HepG2 (cell line): ENCODE measurements around the gene RMI2. TPM values are rescaled to one million over a fixed set of nuclear protein-coding genes. Genes with fewer than 3 reads are reported as not detected.

ENCODE experiments used
- ATM ChIP-seq: fragments of 450-650 bp; IDR thresholded peaks from 2 replicates; pipeline ENCODE4 v1.7.1; 2017; ENCODE audit warnings: mild to moderate bottlenecking, borderline replicate concordance
- CBX2 ChIP-seq, 2 experiments: fragments of 200-600 bp in 1 of 2; sonication (generic); formaldehyde crosslinking in 1 of 2; IDR thresholded peaks; 2 replicates each; pipeline versions ENCODE4 v1.7.0 to v1.8.1; 2018 to 2022; ENCODE audit warnings: low read depth in 2 of 2, low read length in 1 of 2, mild to moderate bottlenecking in 1 of 2, missing genetic modification reagents in 1 of 2
- CCDC6 ChIP-seq: sonication (generic); formaldehyde crosslinking; IDR thresholded peaks from 2 replicates; pipeline ENCODE4 v1.8.1; 2022; ENCODE audit warnings: mild to moderate bottlenecking, missing genetic modification reagents, moderate library complexity
- EHMT2 ChIP-seq: fragments of 200-600 bp; sonication (generic); IDR thresholded peaks from 2 replicates; pipeline ENCODE4 v1.7.0; 2017; ENCODE audit warnings: antibody characterized with exemption, low read depth, low read length, borderline replicate concordance
- FUBP1 ChIP-seq: sonication (generic); formaldehyde crosslinking; IDR thresholded peaks from 2 replicates; pipeline ENCODE4 v1.5.1; 2020; ENCODE audit warnings: missing genetic modification reagents, mild to moderate bottlenecking, borderline replicate concordance
- GABPB1 ChIP-seq: IDR thresholded peaks from 2 replicates; pipeline ENCODE4 v1.6.1; 2016; ENCODE audit warnings: mild to moderate bottlenecking, missing genetic modification reagents, moderate library complexity, missing compliant biosample characterization
- KLF11 ChIP-seq: IDR thresholded peaks from 2 replicates; pipeline ENCODE4 v1.6.1; 2016; ENCODE audit warnings: missing compliant biosample characterization
- SAP130 ChIP-seq: IDR thresholded peaks from 2 replicates; pipeline ENCODE4 v1.6.1; 2016; ENCODE audit warnings: low read depth
- ZNF17 ChIP-seq: sonication (generic); formaldehyde crosslinking; IDR thresholded peaks from 2 replicates; pipeline ENCODE4 v1.5.0; 2020; ENCODE audit warnings: mild to moderate bottlenecking, missing genetic modification reagents
- ZNF33A ChIP-seq: sonication (generic); formaldehyde crosslinking; IDR thresholded peaks from 2 replicates; pipeline ENCODE4 v1.5.1; 2020; ENCODE audit warnings: missing genetic modification reagents, mild to moderate bottlenecking, moderate library complexity, borderline replicate concordance
- ZNF530 ChIP-seq: sonication (generic); formaldehyde crosslinking; IDR thresholded peaks from 2 replicates; pipeline ENCODE4 v1.5.0; 2020; ENCODE audit warnings: low read depth, mild to moderate bottlenecking, missing genetic modification reagents
- ZNF776 ChIP-seq: sonication (generic); formaldehyde crosslinking; IDR thresholded peaks from 2 replicates; pipeline ENCODE4 v1.4.0; 2020; ENCODE audit warnings: mild to moderate bottlenecking, missing genetic modification reagents
- polyA plus RNA-seq, 8 experiments: library from polyadenylated mRNA; depleted of rRNA in 3 of 8; stranded (reverse) in 7 of 8; unstranded in 1 of 8; fragments of >200 nt; fragmentation: Illumina TruSeq in 4 of 8; extraction: Trizol in 4 of 8; gene quantifications; 2 replicates each; pipeline versions ENCODE4 v1.2.1 to v1.2.3, GENCODE V29; 2011 to 2016; ENCODE audit warnings: low read depth in 4 of 8, missing spikeins in 1 of 8, mixed read lengths in 1 of 8; ENCODE audit not compliant: insufficient read depth in 1 of 8
- total RNA-seq, 5 experiments: library from RNA; depleted of rRNA; stranded (reverse); fragments of >200 nt; fragmentation: Illumina TruSeq; extraction: Trizol; gene quantifications; 2 replicates each; pipeline ENCODE4 v1.2.3, GENCODE V29; 2016; ENCODE audit warnings: low read depth in 1 of 5
- TF ChIP-seq, protein P1 (sequence below): sonication (generic); formaldehyde crosslinking; IDR thresholded peaks from 2 replicates; pipeline ENCODE4 v1.8.1; 2023; ENCODE audit warnings: mild to moderate bottlenecking, inconsistent platforms, moderate library complexity, missing genetic modification reagents, borderline replicate concordance
- TF ChIP-seq, protein P2 (sequence below): sonication (generic); formaldehyde crosslinking; IDR thresholded peaks from 2 replicates; pipeline ENCODE4 v1.4.0; 2020; ENCODE audit warnings: mild to moderate bottlenecking, low read depth, missing genetic modification reagents
- TF ChIP-seq, protein P3 (sequence below): sonication (generic); formaldehyde crosslinking; IDR thresholded peaks from 2 replicates; pipeline ENCODE4 v1.4.0; 2020; ENCODE audit warnings: missing genetic modification reagents
- TF ChIP-seq, protein P4 (sequence below): sonication (generic); formaldehyde crosslinking; IDR thresholded peaks from 2 replicates; pipeline ENCODE4 v1.8.1; 2023; ENCODE audit warnings: missing genetic modification reagents, mild to moderate bottlenecking, borderline replicate concordance
- TF ChIP-seq, protein P5 (sequence below): sonication (generic); formaldehyde crosslinking; IDR thresholded peaks from 2 replicates; pipeline ENCODE4 v1.4.0; 2020; ENCODE audit warnings: mild to moderate bottlenecking, missing genetic modification reagents, borderline replicate concordance

RMI2 gene
- total and polyA plus RNA-seq, 2 of the 13 experiments (the other 11 are each of a cell fraction or from before 2014, with no cell fraction given) = 24.5 to 55.7 TPM

DNA sequence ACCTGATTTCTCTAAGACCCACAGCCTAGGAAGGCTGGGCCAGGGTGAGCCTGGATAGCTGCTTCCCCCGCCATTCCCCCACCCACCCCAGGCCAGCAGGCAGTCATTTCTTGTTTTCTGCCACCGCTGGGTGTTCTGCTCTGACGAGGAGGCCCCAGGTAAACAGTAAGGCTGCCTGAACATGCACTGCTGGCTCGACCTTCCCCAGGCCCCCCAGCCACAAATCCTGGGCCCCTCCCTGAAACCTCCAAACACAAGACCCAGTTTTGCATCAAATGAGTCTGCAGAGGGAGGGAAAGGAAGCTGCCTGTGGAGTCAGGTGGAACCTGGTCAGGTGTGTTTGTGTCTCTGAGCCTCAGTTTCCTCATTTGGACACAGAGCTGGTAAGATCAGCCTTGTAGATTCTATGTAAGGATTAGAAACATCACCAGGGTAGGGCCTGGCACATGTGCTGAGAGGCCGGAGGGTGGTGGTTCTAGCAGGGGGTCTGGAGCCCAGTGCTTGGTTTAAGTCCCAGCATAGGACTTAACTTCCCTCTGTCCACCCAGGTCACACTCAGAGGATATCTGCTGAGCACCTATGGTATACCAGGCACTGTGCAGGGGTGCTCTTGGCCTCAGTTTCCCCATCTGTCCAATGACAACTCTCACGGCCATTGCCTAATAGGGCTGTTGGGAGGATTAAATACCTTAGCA, 45.2 kb upstream of the RMI2 start (continued):
- TF ChIP-seq, protein P1, sequence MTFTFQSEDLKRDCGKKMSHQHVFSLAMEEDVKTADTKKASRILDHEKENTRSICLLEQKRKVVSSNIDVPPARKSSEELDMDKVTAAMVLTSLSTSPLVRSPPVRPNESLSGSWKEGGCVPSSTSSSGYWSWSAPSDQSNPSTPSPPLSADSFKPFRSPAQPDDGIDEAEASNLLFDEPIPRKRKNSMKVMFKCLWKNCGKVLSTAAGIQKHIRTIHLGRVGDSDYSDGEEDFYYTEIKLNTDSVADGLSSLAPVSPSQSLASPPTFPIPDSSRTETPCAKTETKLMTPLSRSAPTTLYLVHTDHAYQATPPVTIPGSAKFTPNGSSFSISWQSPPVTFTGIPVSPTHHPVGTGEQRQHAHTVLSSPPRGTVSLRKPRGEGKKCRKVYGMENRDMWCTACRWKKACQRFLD (CRISPR knock-in tag) = no peak; the same call in 1 of the 2 replicates
- TF ChIP-seq, protein P2, sequence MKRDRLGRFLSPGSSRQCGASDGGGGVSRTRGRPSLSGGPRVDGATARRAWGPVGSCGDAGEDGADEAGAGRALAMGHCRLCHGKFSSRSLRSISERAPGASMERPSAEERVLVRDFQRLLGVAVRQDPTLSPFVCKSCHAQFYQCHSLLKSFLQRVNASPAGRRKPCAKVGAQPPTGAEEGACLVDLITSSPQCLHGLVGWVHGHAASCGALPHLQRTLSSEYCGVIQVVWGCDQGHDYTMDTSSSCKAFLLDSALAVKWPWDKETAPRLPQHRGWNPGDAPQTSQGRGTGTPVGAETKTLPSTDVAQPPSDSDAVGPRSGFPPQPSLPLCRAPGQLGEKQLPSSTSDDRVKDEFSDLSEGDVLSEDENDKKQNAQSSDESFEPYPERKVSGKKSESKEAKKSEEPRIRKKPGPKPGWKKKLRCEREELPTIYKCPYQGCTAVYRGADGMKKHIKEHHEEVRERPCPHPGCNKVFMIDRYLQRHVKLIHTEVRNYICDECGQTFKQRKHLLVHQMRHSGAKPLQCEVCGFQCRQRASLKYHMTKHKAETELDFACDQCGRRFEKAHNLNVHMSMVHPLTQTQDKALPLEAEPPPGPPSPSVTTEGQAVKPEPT = no peak
- TF ChIP-seq, protein P3, sequence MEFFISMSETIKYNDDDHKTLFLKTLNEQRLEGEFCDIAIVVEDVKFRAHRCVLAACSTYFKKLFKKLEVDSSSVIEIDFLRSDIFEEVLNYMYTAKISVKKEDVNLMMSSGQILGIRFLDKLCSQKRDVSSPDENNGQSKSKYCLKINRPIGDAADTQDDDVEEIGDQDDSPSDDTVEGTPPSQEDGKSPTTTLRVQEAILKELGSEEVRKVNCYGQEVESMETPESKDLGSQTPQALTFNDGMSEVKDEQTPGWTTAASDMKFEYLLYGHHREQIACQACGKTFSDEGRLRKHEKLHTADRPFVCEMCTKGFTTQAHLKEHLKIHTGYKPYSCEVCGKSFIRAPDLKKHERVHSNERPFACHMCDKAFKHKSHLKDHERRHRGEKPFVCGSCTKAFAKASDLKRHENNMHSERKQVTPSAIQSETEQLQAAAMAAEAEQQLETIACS (CRISPR knock-in tag) = no peak
- TF ChIP-seq KLF11 = no peak
- TF ChIP-seq GABPB1 (CRISPR knock-in tag) = no peak
- TF ChIP-seq ZNF530 (CRISPR knock-in tag) = no peak
- no peak for TF ChIP-seq EHMT2
- 0 out of 2 replicates have a peak, but pooled peaks have one; percentile 26 for TF ChIP-seq SAP130
- no peak; the same call in 1 of the 2 replicates for TF ChIP-seq FUBP1
- no peak for TF ChIP-seq ZNF17 (CRISPR knock-in tag)
- no peak for TF ChIP-seq CCDC6
- no peak for TF ChIP-seq ZNF33A
- no peak for TF ChIP-seq ATM
- TF ChIP-seq, protein P4, sequence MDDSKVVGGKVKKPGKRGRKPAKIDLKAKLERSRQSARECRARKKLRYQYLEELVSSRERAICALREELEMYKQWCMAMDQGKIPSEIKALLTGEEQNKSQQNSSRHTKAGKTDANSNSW (CRISPR knock-in tag) = no peak
- TF ChIP-seq, protein P5, sequence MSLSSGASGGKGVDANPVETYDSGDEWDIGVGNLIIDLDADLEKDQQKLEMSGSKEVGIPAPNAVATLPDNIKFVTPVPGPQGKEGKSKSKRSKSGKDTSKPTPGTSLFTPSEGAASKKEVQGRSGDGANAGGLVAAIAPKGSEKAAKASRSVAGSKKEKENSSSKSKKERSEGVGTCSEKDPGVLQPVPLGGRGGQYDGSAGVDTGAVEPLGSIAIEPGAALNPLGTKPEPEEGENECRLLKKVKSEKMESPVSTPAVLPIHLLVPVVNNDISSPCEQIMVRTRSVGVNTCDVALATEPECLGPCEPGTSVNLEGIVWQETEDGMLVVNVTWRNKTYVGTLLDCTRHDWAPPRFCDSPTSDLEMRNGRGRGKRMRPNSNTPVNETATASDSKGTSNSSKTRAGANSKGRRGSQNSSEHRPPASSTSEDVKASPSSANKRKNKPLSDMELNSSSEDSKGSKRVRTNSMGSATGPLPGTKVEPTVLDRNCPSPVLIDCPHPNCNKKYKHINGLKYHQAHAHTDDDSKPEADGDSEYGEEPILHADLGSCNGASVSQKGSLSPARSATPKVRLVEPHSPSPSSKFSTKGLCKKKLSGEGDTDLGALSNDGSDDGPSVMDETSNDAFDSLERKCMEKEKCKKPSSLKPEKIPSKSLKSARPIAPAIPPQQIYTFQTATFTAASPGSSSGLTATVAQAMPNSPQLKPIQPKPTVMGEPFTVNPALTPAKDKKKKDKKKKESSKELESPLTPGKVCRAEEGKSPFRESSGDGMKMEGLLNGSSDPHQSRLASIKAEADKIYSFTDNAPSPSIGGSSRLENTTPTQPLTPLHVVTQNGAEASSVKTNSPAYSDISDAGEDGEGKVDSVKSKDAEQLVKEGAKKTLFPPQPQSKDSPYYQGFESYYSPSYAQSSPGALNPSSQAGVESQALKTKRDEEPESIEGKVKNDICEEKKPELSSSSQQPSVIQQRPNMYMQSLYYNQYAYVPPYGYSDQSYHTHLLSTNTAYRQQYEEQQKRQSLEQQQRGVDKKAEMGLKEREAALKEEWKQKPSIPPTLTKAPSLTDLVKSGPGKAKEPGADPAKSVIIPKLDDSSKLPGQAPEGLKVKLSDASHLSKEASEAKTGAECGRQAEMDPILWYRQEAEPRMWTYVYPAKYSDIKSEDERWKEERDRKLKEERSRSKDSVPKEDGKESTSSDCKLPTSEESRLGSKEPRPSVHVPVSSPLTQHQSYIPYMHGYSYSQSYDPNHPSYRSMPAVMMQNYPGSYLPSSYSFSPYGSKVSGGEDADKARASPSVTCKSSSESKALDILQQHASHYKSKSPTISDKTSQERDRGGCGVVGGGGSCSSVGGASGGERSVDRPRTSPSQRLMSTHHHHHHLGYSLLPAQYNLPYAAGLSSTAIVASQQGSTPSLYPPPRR (CRISPR knock-in tag) = no peak
- peak; percentile 32; the same call in 1 of the 2 replicates for TF ChIP-seq ZNF776 (CRISPR knock-in tag)
- TF ChIP-seq CBX2 (IDR thresholded peaks at IDR 0.05; ENCODE audit: low read depth, low read length) = no peak
- TF ChIP-seq CBX2 (CRISPR knock-in tag; IDR thresholded peaks at IDR 0.05; ENCODE audit: low read depth) = no peak
